Ishikawa (cell line): ENCODE results near the gene TNS1.

Experiments
- CEBPB ChIP-seq: IDR thresholded peaks from 2 replicates; pipeline ENCODE4 v1.6.1; 2012
- CREB1 ChIP-seq: IDR thresholded peaks from 2 replicates; pipeline ENCODE4 v1.6.1; 2012; ENCODE audit warnings: low read depth
- EGR1 ChIP-seq: IDR thresholded peaks from 2 replicates; pipeline ENCODE4 v1.6.1; 2012
- EP300 ChIP-seq: IDR thresholded peaks from 2 replicates; pipeline ENCODE4 v1.6.1; 2012; ENCODE audit warnings: borderline replicate concordance
- FOXM1 ChIP-seq: IDR thresholded peaks from 2 replicates; pipeline ENCODE4 v1.6.1; 2012; ENCODE audit warnings: low read depth, borderline replicate concordance
- MAX ChIP-seq: IDR thresholded peaks from 2 replicates; pipeline ENCODE4 v1.6.1; 2012
- NFIC ChIP-seq: IDR thresholded peaks from 2 replicates; pipeline ENCODE4 v1.6.1; 2012
- RAD21 ChIP-seq: IDR thresholded peaks from 2 replicates; pipeline ENCODE4 v1.6.1; 2012; ENCODE audit warnings: low read depth
- REST ChIP-seq: IDR thresholded peaks from 2 replicates; pipeline ENCODE4 v1.6.1; 2012; ENCODE audit warnings: low read depth, mild to moderate bottlenecking
- TAF1 ChIP-seq: IDR thresholded peaks from 2 replicates; pipeline ENCODE4 v1.6.1; 2012; ENCODE audit warnings: low read depth, mild to moderate bottlenecking
- TCF12 ChIP-seq: IDR thresholded peaks from 2 replicates; pipeline ENCODE4 v1.6.1; 2012; ENCODE audit warnings: low read depth
- TEAD4 ChIP-seq: IDR thresholded peaks from 2 replicates; pipeline ENCODE4 v1.6.1; 2012
- USF1 ChIP-seq: IDR thresholded peaks from 2 replicates; pipeline ENCODE4 v1.6.1; 2012
- YY1 ChIP-seq: IDR thresholded peaks from 2 replicates; pipeline ENCODE4 v1.6.1; 2012; ENCODE audit warnings: low read depth
- ZBTB7A ChIP-seq: IDR thresholded peaks from 2 replicates; pipeline ENCODE4 v1.6.1; 2012; ENCODE audit warnings: low read depth

Gene TNS1

GRCh38 chr2:217797165-217797564 lies 205.6 kb downstream of the TNS1 start:
- TF ChIP-seq ZBTB7A (no peak), USF1 (no peak), CEBPB (no peak), NFIC (no peak), YY1 (no peak), EGR1 (no peak), FOXM1 (no peak), TCF12 (no peak), EP300 (no peak), REST (no peak), TEAD4 (no peak), TAF1 (no peak), RAD21 (no peak), MAX (no peak), CREB1 (no peak)

- TF ChIP-seq MAX: no peak
- no peak for TF ChIP-seq ZBTB7A
- no peak for TF ChIP-seq TCF12
- no peak for TF ChIP-seq RAD21
- TF ChIP-seq YY1: no peak
- TF ChIP-seq CREB1: no peak
- no peak for TF ChIP-seq TAF1
- TF ChIP-seq USF1: no peak
- no peak for TF ChIP-seq EP300
- no peak for TF ChIP-seq NFIC
- TF ChIP-seq REST: no peak
- no peak for TF ChIP-seq EGR1
- no peak for TF ChIP-seq TEAD4
- TF ChIP-seq FOXM1: no peak
- TF ChIP-seq CEBPB: no peak
Measured at GRCh38 chr2:217795706-217796465, 206.9 kb downstream of the TNS1 start.

GRCh38 chr2:217795067-217795466 lies 207.7 kb downstream of the TNS1 start:
- TF ChIP-seq TAF1: no peak
- no peak for TF ChIP-seq YY1
- no peak for TF ChIP-seq ZBTB7A
- no peak for TF ChIP-seq CEBPB
- TF ChIP-seq EGR1: no peak
- no peak for TF ChIP-seq TEAD4
- TF ChIP-seq USF1: no peak
- no peak for TF ChIP-seq MAX
- TF ChIP-seq CREB1: no peak
- no peak for TF ChIP-seq EP300
- TF ChIP-seq REST: no peak
- TF ChIP-seq TCF12: no peak
- no peak for TF ChIP-seq FOXM1
- no peak for TF ChIP-seq RAD21
